GM23248 (cell line): Measurements from ENCODE around the gene TNFRSF12A. TPM values are rescaled to one million over a fixed set of nuclear protein-coding genes. Genes with fewer than 3 reads are reported as not detected.
A peak's percentile ranks its signal among the peaks of the same experiment; 100 is the strongest.

ENCODE experiments used
- DNase-seq: peaks from one replicate; pipeline ENCODE4 v3.0.0-alpha.2; 2015
- H2AFZ ChIP-seq: fragments of 200-600 bp; sonication (generic); 2 replicates; pipeline ENCODE4 v1.6.1; 2016; ENCODE audit warnings: antibody characterized with exemption
- H3F3A ChIP-seq: fragments of 200-600 bp; sonication (generic); 2 replicates; pipeline ENCODE4 v1.6.1; 2016; ENCODE audit warnings: mild to moderate bottlenecking, antibody characterized with exemption, mixed run types; ENCODE audit not compliant: insufficient read depth
- H3K27ac ChIP-seq: fragments of 200-600 bp; sonication (generic); 2 replicates; pipeline ENCODE4 v1.5.1; 2016; ENCODE audit warnings: mild to moderate bottlenecking
- H3K27me3 ChIP-seq: fragments of 200-600 bp; sonication (generic); replicated peaks from 2 replicates; pipeline ENCODE4 v1.6.1; 2016; ENCODE audit warnings: mild to moderate bottlenecking; ENCODE audit not compliant: insufficient read depth
- H3K36me3 ChIP-seq: fragments of 200-600 bp; sonication (generic); 2 replicates; pipeline ENCODE4 v1.6.1; 2016; ENCODE audit warnings: low read depth, mild to moderate bottlenecking
- H3K4me1 ChIP-seq: fragments of 200-600 bp; sonication (generic); 2 replicates; pipeline ENCODE4 v1.6.1; 2016; ENCODE audit warnings: mild to moderate bottlenecking; ENCODE audit not compliant: insufficient read depth
- H3K4me2 ChIP-seq: fragments of 200-600 bp; sonication (generic); one replicate; pipeline ENCODE4 v1.6.1; 2016; ENCODE audit warnings: mild to moderate bottlenecking; ENCODE audit not compliant: unreplicated experiment
- H3K4me3 ChIP-seq: fragments of 200-600 bp; sonication (generic); 2 replicates; pipeline ENCODE4 v1.5.1; 2016; ENCODE audit warnings: mild to moderate bottlenecking
- H3K79me2 ChIP-seq: fragments of 200-600 bp; sonication (generic); 2 replicates; pipeline ENCODE4 v1.6.1; 2016; ENCODE audit warnings: mild to moderate bottlenecking; ENCODE audit not compliant: insufficient read depth
- H3K9ac ChIP-seq: fragments of 200-600 bp; sonication (generic); 2 replicates; pipeline ENCODE4 v1.6.1; 2016; ENCODE audit warnings: mild to moderate bottlenecking
- H3K9me2 ChIP-seq: fragments of 200-600 bp; sonication (generic); 2 replicates; pipeline ENCODE4 v1.6.1; 2016; ENCODE audit warnings: mixed run types, mild to moderate bottlenecking, moderate library complexity; ENCODE audit not compliant: insufficient read depth
- H3K9me3 ChIP-seq: fragments of 200-600 bp; sonication (generic); one replicate; pipeline ENCODE4 v1.6.1; 2017; ENCODE audit warnings: low read depth
- H4K20me1 ChIP-seq: fragments of 200-600 bp; sonication (generic); 2 replicates; pipeline ENCODE4 v1.6.0; 2016; ENCODE audit not compliant: insufficient read depth
- EZH2 ChIP-seq: fragments of 200-600 bp; sonication (generic); IDR thresholded peaks from 2 replicates; pipeline ENCODE4 v1.6.1; 2018; ENCODE audit warnings: antibody characterized with exemption, mild to moderate bottlenecking; ENCODE audit not compliant: insufficient read depth, poor library complexity, severe bottlenecking
- EZH2phosphoT487 ChIP-seq: fragments of 200-600 bp; sonication (generic); IDR thresholded peaks from 2 replicates; pipeline ENCODE4 v1.6.1; 2018; ENCODE audit warnings: antibody characterized with exemption, moderate library complexity, mild to moderate bottlenecking, low read depth; ENCODE audit not compliant: insufficient read depth
- WGBS, 2 experiments: methylation state at CpG; one replicate each; pipeline ENCODE4 v1.1.6; 2015 to 2017; ENCODE audit warnings: low lambda C conversion rate in 2 of 2, low coverage in 1 of 2; ENCODE audit errors: missing lambda C conversion rate in 2 of 2; 5-methylcytosine and 5-hydroxymethylcytosine counted together
- in situ Hi-C: fragments of 300-500 bp; cut with MboI; formaldehyde crosslinking; loops from 2 replicates; pipeline ENCODE4 v1.15.0; 2020
- polyA plus RNA-seq: library from polyadenylated mRNA; unstranded; fragments of >200 nt; fragmentation: Nextera tagmentation; extraction: Ambion mirVana; gene quantifications from 2 replicates; pipeline ENCODE4 v1.2.1, GENCODE V29; 2016
- total RNA-seq: library from RNA; depleted of rRNA; stranded (reverse); fragments of >200 nt; shearing (Covaris generic); gene quantifications from 2 replicates; pipeline ENCODE4 v1.2.3, GENCODE V29; 2014; rRNA removed

Gene TNFRSF12A
- total RNA-seq = 700 and 735 TPM in 2 replicates
- 864 and 895 TPM in 2 replicates for polyA plus RNA-seq

- H3K4me2 ChIP-seq = peak within 1 kb of the TSS; percentile 99
- no peaks in the 10 kb centered on the region for H3K9me2 ChIP-seq
- peak within 1 kb of the TSS; percentile 100 for H3K27ac ChIP-seq
- no peaks in the 10 kb centered on the region for H4K20me1 ChIP-seq
- DNase-seq = peak; percentile 93
- peak within 1 kb of the TSS; percentile 98 for H3K9ac ChIP-seq
- no peaks in the 10 kb centered on the region for H3K79me2 ChIP-seq
- peaks cover 2% of the 10 kb centered on the region; the same call in 1 of the 2 replicates for H3K36me3 ChIP-seq
- peaks cover 9% of the 10 kb centered on the region for H3K4me1 ChIP-seq
- no peaks in the 10 kb centered on the region for H3K9me3 ChIP-seq
- peak within 1 kb of the TSS; percentile 86 for H3K4me3 ChIP-seq
- H3F3A ChIP-seq = peaks cover 13% of the 10 kb centered on the region
- 0 to 1% methylated on average over 14 to 47 of the region's 49 CpGs for WGBS, 2 experiments
- peak within 1 kb of the TSS; percentile 53; the same call in 1 of the 2 replicates for H2AFZ ChIP-seq
- TF ChIP-seq EZH2 (no peak), EZH2phosphoT487 (no peak)
- H3K27me3 ChIP-seq = no peaks in the 10 kb centered on the region
- in situ Hi-C loops = no loop called here
Observed at GRCh38 chr16:3020247-3020603, at the start of gene TNFRSF12A. TSS of gene TNFRSF12A (plus strand) at chr16:3020368. CDS start at chr16:3020398, 30 bp downstream.

GRCh38 chr16:2970563-2970962 lies 49.6 kb upstream of the TNFRSF12A start:
- in situ Hi-C loops = no loop called here
- Histone ChIP-seq H3K9me2 (no peaks in the 10 kb centered on the region), H3K36me3 (no peaks in the 10 kb centered on the region), H3K27me3 (peaks cover 18% of the 10 kb centered on the region), H3K9ac (no peak overlapping the region), H3K4me3 (peak overlapping the region; percentile 73), H3K4me2 (no peak overlapping the region), H4K20me1 (no peaks in the 10 kb centered on the region), H3K79me2 (no peaks in the 10 kb centered on the region), H3K9me3 (no peaks in the 10 kb centered on the region), H3K4me1 (no peaks in the 10 kb centered on the region), H3K27ac (no peak overlapping the region), H2AFZ (no peak overlapping the region), H3F3A (no peaks in the 10 kb centered on the region)
- DNase-seq = no peak
- TF ChIP-seq EZH2 = no peak
- no peak for TF ChIP-seq EZH2phosphoT487
- 91 to 96% methylated on average over 6 of the region's 6 CpGs for WGBS, 2 experiments

GRCh38 chr16:2971134-2971984 lies 48.8 kb upstream of the TNFRSF12A start:
- Histone ChIP-seq H3K4me1 (no peaks in the 10 kb centered on the region), H3F3A (no peaks in the 10 kb centered on the region), H3K36me3 (no peaks in the 10 kb centered on the region), H3K9ac (no peak overlapping the region), H2AFZ (no peak overlapping the region), H3K9me3 (no peaks in the 10 kb centered on the region), H4K20me1 (no peaks in the 10 kb centered on the region), H3K4me2 (no peak overlapping the region), H3K4me3 (no peak overlapping the region), H3K9me2 (no peaks in the 10 kb centered on the region), H3K27ac (no peak overlapping the region), H3K27me3 (peaks cover 10% of the 10 kb centered on the region; the same call in 1 of the 2 replicates), H3K79me2 (no peaks in the 10 kb centered on the region)
- DNase-seq = no peak
- TF ChIP-seq EZH2 (no peak), EZH2phosphoT487 (no peak)
- in situ Hi-C loops = no loop called here
- WGBS, 2 experiments = 96% methylated on average over 33 of the region's 35 CpGs

- no peaks in the 10 kb centered on the region for H3K9me3 ChIP-seq
- H2AFZ ChIP-seq = no peak overlapping the region
- H3K36me3 ChIP-seq = no peaks in the 10 kb centered on the region
Observed at GRCh38 chr16:2971985-2972784, 48.0 kb upstream of the TNFRSF12A start.

More at GRCh38 chr16:2971985-2972784, 48.0 kb upstream of the TNFRSF12A start:
- peaks cover 10% of the 10 kb centered on the region; the same call in 1 of the 2 replicates for H3K27me3 ChIP-seq
- DNase-seq = no peak
- H3F3A ChIP-seq = no peaks in the 10 kb centered on the region
- no peak overlapping the region for H3K27ac ChIP-seq
- no peak overlapping the region for H3K4me2 ChIP-seq
- H3K9me2 ChIP-seq = no peaks in the 10 kb centered on the region
- H3K9ac ChIP-seq = no peak overlapping the region
- H3K4me1 ChIP-seq = no peaks in the 10 kb centered on the region
- no peaks in the 10 kb centered on the region for H3K79me2 ChIP-seq
- TF ChIP-seq EZH2phosphoT487 (no peak), EZH2 (no peak)
- H3K4me3 ChIP-seq = no peak overlapping the region
- 80 to 87% methylated on average over 14 to 15 of the region's 15 CpGs for WGBS, 2 experiments
- H4K20me1 ChIP-seq = no peaks in the 10 kb centered on the region
- in situ Hi-C loops = no loop called here
